Chondrocyte (in vitro differentiated cells): ENCODE data around the gene DENND4C. TPM values are rescaled to one million over a fixed set of nuclear protein-coding genes. Genes with fewer than 3 reads are reported as not detected.
A peak's percentile ranks its signal among the peaks of the same experiment; 100 is the strongest.

ENCODE experiments used
- DNase-seq: peaks from one replicate; pipeline ENCODE4 v3.0.0; 2021; ENCODE audit warnings: mixed read lengths, low spot score
- H3K27ac Mint-ChIP-seq: one replicate; pipeline ENCODE4 v1.8.0; 2021; ENCODE audit warnings: mild to moderate bottlenecking, moderate library complexity, mixed read lengths; ENCODE audit not compliant: unreplicated experiment
- H3K27me3 Mint-ChIP-seq: 2 replicates; pipeline ENCODE4 v1.8.0; 2021; ENCODE audit warnings: low read depth, mixed read lengths
- H3K36me3 Mint-ChIP-seq: 2 replicates; pipeline ENCODE4 v1.8.0; 2021; ENCODE audit warnings: low read depth, mixed read lengths
- H3K4me1 Mint-ChIP-seq: 2 replicates; pipeline ENCODE4 v1.8.0; 2021; ENCODE audit warnings: low read depth, mild to moderate bottlenecking, mixed read lengths
- H3K4me3 Mint-ChIP-seq: one replicate; pipeline ENCODE4 v1.8.0; 2021; ENCODE audit warnings: mild to moderate bottlenecking, moderate library complexity, mixed read lengths; ENCODE audit not compliant: unreplicated experiment
- H3K9me3 Mint-ChIP-seq: 2 replicates; pipeline ENCODE4 v1.8.0; 2021; ENCODE audit warnings: low read depth, mixed read lengths
- CTCF ChIP-seq: fragments of 200-600 bp; sonication (generic); IDR thresholded peaks from 2 replicates; pipeline ENCODE4 v1.5.0; 2021; ENCODE audit warnings: antibody characterized with exemption, mild to moderate bottlenecking, moderate library complexity
- total RNA-seq: library from RNA; stranded (reverse); gene quantifications from 3 replicates; pipeline ENCODE4 v1.2.1, GENCODE V29; 2021

The DENND4C gene
- total RNA-seq, 1 donor from 2014 or later, result 27.0 TPM

- no peak for TF ChIP-seq CTCF
- peak overlapping the region; percentile 41 for H3K27ac Mint-ChIP-seq
- H3K27me3 Mint-ChIP-seq, result no peaks in the 10 kb centered on the region
- H3K4me3 Mint-ChIP-seq, result no peak overlapping the region
- DNase-seq, result no peak
- peaks cover 21% of the 10 kb centered on the region for H3K36me3 Mint-ChIP-seq
- H3K4me1 Mint-ChIP-seq, result peaks cover 30% of the 10 kb centered on the region
- H3K9me3 Mint-ChIP-seq, result no peaks in the 10 kb centered on the region
Observed at GRCh38 chr9:19372567-19372966, 142.1 kb downstream of the DENND4C start.

- no peak for TF ChIP-seq CTCF
- peaks cover 28% of the 10 kb centered on the region for H3K36me3 Mint-ChIP-seq
- H3K4me3 Mint-ChIP-seq, result no peak overlapping the region
- H3K9me3 Mint-ChIP-seq, result no peaks in the 10 kb centered on the region
- DNase-seq, result no peak
- no peaks in the 10 kb centered on the region for H3K27me3 Mint-ChIP-seq
- H3K4me1 Mint-ChIP-seq, result peaks cover 39% of the 10 kb centered on the region
- peak overlapping the region; percentile 33 for H3K27ac Mint-ChIP-seq
Observed at GRCh38 chr9:19373527-19373926, 143.0 kb downstream of the DENND4C start.

- H3K27ac Mint-ChIP-seq, result peak overlapping the region; percentile 93
- H3K36me3 Mint-ChIP-seq, result peaks cover 35% of the 10 kb centered on the region
Observed at GRCh38 chr9:19375538-19375937, 145.0 kb downstream of the DENND4C start.

GRCh38 chr9:19376931-19377330 is 146.4 kb downstream of the DENND4C start:
- peak overlapping the region; percentile 73 for H3K27ac Mint-ChIP-seq
- peaks cover 35% of the 10 kb centered on the region for H3K36me3 Mint-ChIP-seq
- H3K4me1 Mint-ChIP-seq, result peaks cover 56% of the 10 kb centered on the region
- DNase-seq, result no peak
- peak overlapping the region; percentile 28 for H3K4me3 Mint-ChIP-seq
- H3K27me3 Mint-ChIP-seq, result no peaks in the 10 kb centered on the region
- H3K9me3 Mint-ChIP-seq, result no peaks in the 10 kb centered on the region
- no peak for TF ChIP-seq CTCF

More at GRCh38 chr9:19375538-19375937, 145.0 kb downstream of the DENND4C start:
- no peak for TF ChIP-seq CTCF
- DNase-seq, result no peak
- no peaks in the 10 kb centered on the region for H3K27me3 Mint-ChIP-seq
- H3K4me1 Mint-ChIP-seq, result peaks cover 48% of the 10 kb centered on the region
- no peaks in the 10 kb centered on the region for H3K9me3 Mint-ChIP-seq
- no peak overlapping the region for H3K4me3 Mint-ChIP-seq

GRCh38 chr9:19378164-19378563 is 147.7 kb downstream of the DENND4C start:
- TF ChIP-seq CTCF, result no peak
- Mint-ChIP-seq H3K9me3 (no peaks in the 10 kb centered on the region), H3K36me3 (peaks cover 35% of the 10 kb centered on the region), H3K4me3 (peak overlapping the region; percentile 95), H3K4me1 (peaks cover 54% of the 10 kb centered on the region), H3K27ac (peak overlapping the region; percentile 99), H3K27me3 (no peaks in the 10 kb centered on the region)
- DNase-seq, result no peak
